ENCODE results near the gene PIGU.

DNA sequence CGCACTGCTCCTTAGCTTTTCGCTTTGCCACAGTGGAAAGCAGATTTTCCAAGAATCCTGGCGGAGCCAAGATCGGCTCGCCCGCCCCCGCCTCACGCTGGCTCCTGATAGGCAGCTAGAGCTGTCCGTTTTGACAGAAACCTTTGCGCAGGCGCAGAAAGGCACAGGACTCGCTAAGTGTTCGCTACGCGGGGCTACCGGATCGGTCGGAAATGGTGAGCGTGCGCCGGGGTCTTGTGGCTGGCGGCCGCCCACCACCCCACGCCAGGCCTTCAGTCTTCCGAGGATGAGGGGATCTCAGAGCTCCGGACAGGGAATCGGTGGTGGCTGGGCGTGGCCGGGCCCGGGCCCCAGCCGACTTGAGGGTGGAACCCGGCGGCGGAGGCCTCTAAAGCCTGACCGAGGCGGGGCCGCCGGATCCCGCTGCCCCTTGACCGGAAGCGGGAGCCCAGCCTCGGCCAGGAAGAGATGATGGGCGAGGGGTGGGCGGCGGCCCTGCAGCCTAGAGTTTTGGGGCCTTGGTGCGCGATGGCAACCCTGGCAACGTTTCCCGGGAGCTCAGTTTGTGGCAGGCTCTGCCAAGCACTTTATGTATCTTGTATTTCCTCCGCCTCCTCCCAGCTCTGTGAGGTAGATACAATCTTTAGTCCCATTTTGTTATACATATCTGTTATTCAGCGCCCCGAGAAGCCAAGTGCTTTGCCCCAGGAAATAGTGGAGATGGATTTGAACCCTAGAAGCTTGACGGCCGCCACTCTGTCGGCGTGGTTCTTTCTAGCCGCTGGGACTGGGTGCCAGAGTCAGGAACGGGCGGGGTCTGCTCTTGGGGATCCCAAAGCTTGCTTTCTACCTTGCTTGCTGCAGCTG lies 160.4 kb downstream of the PIGU start, which contains the start of gene DYNLRB1:
- TF ChIP-seq, protein P1, sequence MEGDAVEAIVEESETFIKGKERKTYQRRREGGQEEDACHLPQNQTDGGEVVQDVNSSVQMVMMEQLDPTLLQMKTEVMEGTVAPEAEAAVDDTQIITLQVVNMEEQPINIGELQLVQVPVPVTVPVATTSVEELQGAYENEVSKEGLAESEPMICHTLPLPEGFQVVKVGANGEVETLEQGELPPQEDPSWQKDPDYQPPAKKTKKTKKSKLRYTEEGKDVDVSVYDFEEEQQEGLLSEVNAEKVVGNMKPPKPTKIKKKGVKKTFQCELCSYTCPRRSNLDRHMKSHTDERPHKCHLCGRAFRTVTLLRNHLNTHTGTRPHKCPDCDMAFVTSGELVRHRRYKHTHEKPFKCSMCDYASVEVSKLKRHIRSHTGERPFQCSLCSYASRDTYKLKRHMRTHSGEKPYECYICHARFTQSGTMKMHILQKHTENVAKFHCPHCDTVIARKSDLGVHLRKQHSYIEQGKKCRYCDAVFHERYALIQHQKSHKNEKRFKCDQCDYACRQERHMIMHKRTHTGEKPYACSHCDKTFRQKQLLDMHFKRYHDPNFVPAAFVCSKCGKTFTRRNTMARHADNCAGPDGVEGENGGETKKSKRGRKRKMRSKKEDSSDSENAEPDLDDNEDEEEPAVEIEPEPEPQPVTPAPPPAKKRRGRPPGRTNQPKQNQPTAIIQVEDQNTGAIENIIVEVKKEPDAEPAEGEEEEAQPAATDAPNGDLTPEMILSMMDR (IDR thresholded peaks at IDR 0.05), result no peak
- peak; percentile 97 to 100 for TF ChIP-seq POLR2AphosphoS5 (IDR thresholded peaks at IDR 0.05; ENCODE audit: insufficient read depth in 1 of 2, low read depth in 1 of 2)
